Measurements from ENCODE around the gene ACADVL. TPM values are rescaled to one million over a fixed set of nuclear protein-coding genes. Genes with fewer than 3 reads are reported as not detected.

Gene ACADVL
- total and polyA plus RNA-seq, 4 donors, result 158 to 774 (median 545) TPM

GRCh38 chr17:7214300-7215135 is 5.2 kb upstream of the ACADVL start:
- no peaks in the 10 kb centered on the region for H3K9me3 ChIP-seq (ENCODE audit: control insufficient read depth in 4 of 4, insufficient read depth in 3 of 4, low read length in 3 of 4)
- peak overlapping the region; percentile 28 to 67 for H3K27ac ChIP-seq (ENCODE audit: low read depth in 1 of 2, low read length in 1 of 2)
- DNase-seq, result peak; percentile 99 to 100 (median 99)
- peaks cover 6 to 57% (median 16%) of the 10 kb centered on the region in 5 donors for H3K4me1 ChIP-seq (ENCODE audit: control insufficient read depth in 5 of 5, insufficient read depth in 5 of 5, low read length in 5 of 5)
- H3K27me3 ChIP-seq (ENCODE audit: control insufficient read depth in 3 of 3, insufficient read depth in 3 of 3, low read length in 2 of 3), result no peaks in the 10 kb centered on the region
- TF ChIP-seq CTCF (IDR thresholded peaks at IDR 0.05; ENCODE audit: control extremely low read depth, extremely low read depth), result peak; percentile 8
- peak overlapping the region; percentile 36 for H3K4me3 ChIP-seq
- WGBS, 2 donors, result 0 to 1% methylated on average over 44 to 45 of the region's 45 CpGs
- no peaks in the 10 kb centered on the region for H3K36me3 ChIP-seq (ENCODE audit: control insufficient read depth in 4 of 4, insufficient read depth in 4 of 4, low read length in 4 of 4)
- peak overlapping the region in 1 of 2 donors; percentile 72 for H3K9ac ChIP-seq (ENCODE audit: insufficient read depth in 1 of 2, low read length in 2 of 2)
- ATAC-seq (ENCODE audit: insufficient read depth, low FRiP score), result peak; percentile 92

- Histone ChIP-seq H3K9ac (ENCODE audit: insufficient read depth in 1 of 2, low read length in 2 of 2) (peak overlapping the region in 1 of 2 donors; percentile 0), H3K9me3 (ENCODE audit: control insufficient read depth in 4 of 4, insufficient read depth in 3 of 4, low read length in 3 of 4) (no peaks in the 10 kb centered on the region), H3K36me3 (ENCODE audit: control insufficient read depth in 4 of 4, insufficient read depth in 4 of 4, low read length in 4 of 4) (no peaks in the 10 kb centered on the region), H3K4me1 (ENCODE audit: control insufficient read depth in 5 of 5, insufficient read depth in 5 of 5, low read length in 5 of 5) (peaks cover 6 to 58% (median 16%) of the 10 kb centered on the region in 5 donors), H3K4me3 (no peak overlapping the region), H3K27ac (ENCODE audit: low read depth in 1 of 2, low read length in 1 of 2) (peak overlapping the region in 1 of 2 donors; percentile 71), H3K27me3 (ENCODE audit: control insufficient read depth in 3 of 3, insufficient read depth in 3 of 3, low read length in 2 of 3) (no peaks in the 10 kb centered on the region)
- DNase-seq, result peak in 1 of 3 donors; percentile 98
- WGBS, 2 donors, result 26 to 31% methylated on average over 9 of the region's 9 CpGs
- ATAC-seq (ENCODE audit: insufficient read depth, low FRiP score), result no peak
- TF ChIP-seq CTCF (IDR thresholded peaks at IDR 0.05; ENCODE audit: control extremely low read depth, extremely low read depth), result no peak
Observed at GRCh38 chr17:7215136-7215638, 4.6 kb upstream of the ACADVL start.

GRCh38 chr17:7215652-7216180 is 4.0 kb upstream of the ACADVL start:
- Histone ChIP-seq H3K9ac (ENCODE audit: insufficient read depth in 1 of 2, low read length in 2 of 2) (peak overlapping the region in 1 of 2 donors; percentile 0), H3K4me1 (ENCODE audit: control insufficient read depth in 5 of 5, insufficient read depth in 5 of 5, low read length in 5 of 5) (peaks cover 6 to 63% (median 20%) of the 10 kb centered on the region in 5 donors), H3K9me3 (ENCODE audit: control insufficient read depth in 4 of 4, insufficient read depth in 3 of 4, low read length in 3 of 4) (no peaks in the 10 kb centered on the region), H3K27ac (ENCODE audit: low read depth in 1 of 2, low read length in 1 of 2) (peak overlapping the region in 1 of 2 donors; percentile 71), H3K36me3 (ENCODE audit: control insufficient read depth in 4 of 4, insufficient read depth in 4 of 4, low read length in 4 of 4) (no peaks in the 10 kb centered on the region), H3K4me3 (no peak overlapping the region), H3K27me3 (ENCODE audit: control insufficient read depth in 3 of 3, insufficient read depth in 3 of 3, low read length in 2 of 3) (no peaks in the 10 kb centered on the region)
- WGBS, 2 donors, result 19 to 21% methylated on average over 9 to 10 of the region's 10 CpGs
- ATAC-seq (ENCODE audit: insufficient read depth, low FRiP score), result no peak
- DNase-seq, result peak; percentile 44 to 55 (median 53)
- no peak for TF ChIP-seq CTCF (IDR thresholded peaks at IDR 0.05; ENCODE audit: control extremely low read depth, extremely low read depth)
